H9 (cell line): Measurements from ENCODE around the gene DOHH. TPM values are rescaled to one million over a fixed set of nuclear protein-coding genes. Genes with fewer than 3 reads are reported as not detected.
A peak's percentile ranks its signal among the peaks of the same experiment; 100 is the strongest.

Experiments
- DNase-seq: peaks from one replicate; pipeline ENCODE4 v3.0.0-alpha.2; 2017
- H2AFZ ChIP-seq: one replicate; pipeline ENCODE4 v1.6.1; 2013; ENCODE audit warnings: mild to moderate bottlenecking, low read length, control low read depth, moderate library complexity
- H2AK5ac ChIP-seq: 2 replicates; pipeline ENCODE4 v1.6.1; 2013; ENCODE audit warnings: low read length, control low read depth, mixed read lengths; ENCODE audit not compliant: insufficient read length
- H2BK120ac ChIP-seq: one replicate; pipeline ENCODE4 v1.6.1; 2013; ENCODE audit warnings: low read depth, mild to moderate bottlenecking, low read length, control low read depth, inconsistent platforms; ENCODE audit not compliant: poor library complexity, severe bottlenecking
- H2BK12ac ChIP-seq: 2 replicates; pipeline ENCODE4 v1.6.1; 2013; ENCODE audit warnings: low read length, control low read depth, mixed read lengths, low read depth; ENCODE audit not compliant: insufficient read length
- H2BK15ac ChIP-seq: 2 replicates; pipeline ENCODE4 v1.6.1; 2013; ENCODE audit warnings: low read depth, low read length, control low read depth
- H2BK20ac ChIP-seq: one replicate; pipeline ENCODE4 v1.6.1; 2013; ENCODE audit warnings: low read depth, mild to moderate bottlenecking, low read length, control low read depth, inconsistent platforms; ENCODE audit not compliant: poor library complexity, severe bottlenecking
- H2BK5ac ChIP-seq: 2 replicates; pipeline ENCODE4 v1.6.1; 2013; ENCODE audit warnings: low read length, control low read depth, mixed read lengths; ENCODE audit not compliant: insufficient read length
- H3K14ac ChIP-seq: 2 replicates; pipeline ENCODE4 v1.6.1; 2013; ENCODE audit warnings: low read length, control low read depth; ENCODE audit not compliant: insufficient read depth
- H3K18ac ChIP-seq: 2 replicates; pipeline ENCODE4 v1.6.1; 2013; ENCODE audit warnings: low read depth, mild to moderate bottlenecking, mixed read lengths, low read length, control low read depth; ENCODE audit not compliant: insufficient read length
- H3K23ac ChIP-seq: 2 replicates; pipeline ENCODE4 v1.6.1; 2013; ENCODE audit warnings: low read length, control low read depth, mixed read lengths, low read depth; ENCODE audit not compliant: insufficient read length
- H3K23me2 ChIP-seq: 2 replicates; pipeline ENCODE4 v1.6.1; 2013; ENCODE audit warnings: low read depth, mild to moderate bottlenecking, mixed read lengths, low read length, control low read depth; ENCODE audit not compliant: insufficient read length, poor library complexity, severe bottlenecking
- H3K27ac ChIP-seq: 2 replicates; pipeline ENCODE4 v1.5.1; 2013; ENCODE audit warnings: low read length, control low read depth, mixed read lengths, low read depth; ENCODE audit not compliant: insufficient read length
- H3K27me3 ChIP-seq: 2 replicates; pipeline ENCODE4 v1.6.1; 2013; ENCODE audit warnings: low read length, control low read depth, inconsistent platforms; ENCODE audit not compliant: insufficient read depth
- H3K4ac ChIP-seq: 2 replicates; pipeline ENCODE4 v1.6.1; 2013; ENCODE audit warnings: low read depth, mild to moderate bottlenecking, control low read depth, inconsistent platforms, low read length, moderate library complexity
- H3K4me1 ChIP-seq: 2 replicates; pipeline ENCODE4 v1.6.1; 2013; ENCODE audit warnings: low read length, control low read depth, inconsistent platforms; ENCODE audit not compliant: insufficient read depth
- H3K4me2 ChIP-seq: 2 replicates; pipeline ENCODE4 v1.6.1; 2013; ENCODE audit warnings: low read length, control low read depth, mixed read lengths; ENCODE audit not compliant: insufficient read length, insufficient read depth
- H3K56ac ChIP-seq: 2 replicates; pipeline ENCODE4 v1.6.1; 2013; ENCODE audit warnings: low read depth, mild to moderate bottlenecking, mixed read lengths, low read length, control low read depth; ENCODE audit not compliant: insufficient read length
- H3K79me1 ChIP-seq: 2 replicates; pipeline ENCODE4 v1.6.1; 2013; ENCODE audit warnings: low read depth, mild to moderate bottlenecking, moderate library complexity, low read length, control low read depth, inconsistent platforms; ENCODE audit not compliant: insufficient read depth, poor library complexity, severe bottlenecking
- H3K79me2 ChIP-seq: 2 replicates; pipeline ENCODE4 v1.6.1; 2013; ENCODE audit warnings: low read length, control low read depth, inconsistent platforms; ENCODE audit not compliant: insufficient read depth
- H3K9ac ChIP-seq: 2 replicates; pipeline ENCODE4 v1.6.1; 2013; ENCODE audit warnings: low read length, control low read depth, mixed read lengths; ENCODE audit not compliant: insufficient read length; ENCODE audit errors: extremely low read depth
- H3K9me3 ChIP-seq: one replicate; pipeline ENCODE4 v1.6.1; 2013; ENCODE audit warnings: low read depth, low read length, inconsistent platforms; ENCODE audit not compliant: control insufficient read depth
- H3T11ph ChIP-seq: one replicate; pipeline ENCODE4 v1.6.1; 2013; ENCODE audit warnings: mild to moderate bottlenecking, low read length, control low read depth, inconsistent platforms
- H4K20me1 ChIP-seq: one replicate; pipeline ENCODE4 v1.6.1; 2013; ENCODE audit not compliant: control insufficient read depth, insufficient read length, insufficient read depth
- H4K5ac ChIP-seq: 2 replicates; pipeline ENCODE4 v1.6.1; 2013; ENCODE audit warnings: low read depth, mild to moderate bottlenecking, mixed read lengths, low read length, control low read depth; ENCODE audit not compliant: insufficient read length
- H4K8ac ChIP-seq: replicated peaks from 2 replicates; pipeline ENCODE4 v1.6.1; 2013; ENCODE audit warnings: low read length, control low read depth, mixed read lengths, low read depth; ENCODE audit not compliant: insufficient read length
- H4K91ac ChIP-seq: 2 replicates; pipeline ENCODE4 v1.6.1; 2013; ENCODE audit warnings: low read depth, mild to moderate bottlenecking, moderate library complexity, mixed read lengths, low read length, control low read depth; ENCODE audit not compliant: insufficient read length
- H3K27ac Mint-ChIP-seq, 3 experiments: 2 replicates in 2 of 3; 3 replicates in 1 of 3; pipeline ENCODE4 v1.8.0; 2020 to 2021; ENCODE audit warnings: mixed read lengths in 3 of 3, mild to moderate bottlenecking in 1 of 3, moderate library complexity in 1 of 3
- H3K27me3 Mint-ChIP-seq: 2 replicates; pipeline ENCODE4 v1.8.0; 2021; ENCODE audit warnings: low read depth, mild to moderate bottlenecking, moderate library complexity, mixed read lengths
- H3K36me3 Mint-ChIP-seq, 3 experiments: 2 replicates in 2 of 3; 3 replicates in 1 of 3; pipeline ENCODE4 v1.8.0; 2020 to 2021; ENCODE audit warnings: low read depth in 3 of 3, mixed read lengths in 3 of 3; ENCODE audit not compliant: insufficient read depth in 1 of 3
- H3K4me1 Mint-ChIP-seq, 2 experiments: 2 replicates each; pipeline ENCODE4 v1.8.0; 2020; ENCODE audit warnings: mixed read lengths in 2 of 2
- H3K4me3 Mint-ChIP-seq, 2 experiments: 2 replicates in 1 of 2; 3 replicates in 1 of 2; pipeline ENCODE4 v1.8.0; 2020 to 2021; ENCODE audit warnings: mild to moderate bottlenecking in 2 of 2, mixed read lengths in 2 of 2, moderate library complexity in 1 of 2
- H3K9me3 Mint-ChIP-seq, 2 experiments: 2 replicates in 1 of 2; 3 replicates in 1 of 2; pipeline ENCODE4 v1.8.0; 2020; ENCODE audit warnings: mild to moderate bottlenecking in 2 of 2, mixed read lengths in 2 of 2, moderate library complexity in 1 of 2
- whole genome bisulfite sequencing: extraction: QIAGEN DNeasy Blood & Tissue Kit; methylation state at CpG from one replicate; pipeline ENCODE4 v1.1.7; 2013; ENCODE audit warnings: missing lambda C conversion rate, low lambda C conversion rate, mixed read lengths; ENCODE audit not compliant: insufficient read length; ENCODE audit errors: extremely low coverage; 5-methylcytosine and 5-hydroxymethylcytosine counted together
- total RNA-seq: library from RNA; stranded (reverse); gene quantifications from 2 replicates; pipeline ENCODE4 v1.2.1, GENCODE V29; 2021
- TF ChIP-seq, protein P1 (sequence below): fragments of 200-600 bp; sonication (generic); conservative IDR thresholded peaks from 3 replicates; pipeline ENCODE4 v1.8.0; 2021; ENCODE audit warnings: antibody characterized with exemption, mild to moderate bottlenecking

The DOHH gene
- total RNA-seq, 1 experiment from 2014 or later: 16.5 TPM

DNA sequence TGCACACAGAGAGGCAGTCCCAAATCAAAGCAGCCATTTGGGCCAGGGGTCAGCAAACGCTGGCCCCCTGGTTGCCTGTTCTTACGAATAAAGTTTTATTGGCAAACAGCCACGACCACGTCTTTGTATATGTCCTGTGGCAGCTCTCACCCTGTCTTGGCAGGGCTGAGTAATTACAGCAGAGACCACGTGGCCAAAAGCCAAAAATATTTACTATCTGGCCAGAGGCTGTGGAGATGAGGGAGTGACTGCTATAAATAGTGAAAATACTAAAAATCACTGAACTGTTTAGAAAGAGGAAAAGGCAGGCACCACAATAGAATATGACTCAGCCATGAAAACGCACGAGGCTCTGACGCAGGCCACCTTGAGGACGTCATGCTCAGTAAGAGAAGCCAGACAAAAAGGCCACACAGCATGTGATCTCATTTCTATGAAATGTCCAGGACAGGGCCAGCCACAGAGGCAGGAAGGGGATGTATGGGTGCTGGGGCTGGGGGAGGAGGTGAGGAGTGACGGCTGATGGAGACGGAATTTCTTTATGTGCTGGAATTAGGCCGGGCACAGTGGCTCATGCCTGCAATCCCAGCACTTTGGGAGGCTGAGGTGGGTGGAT is 49.6 kb downstream of the DOHH start:
- H3K23me2 ChIP-seq: no peaks in the 10 kb centered on the region
- Mint-ChIP-seq H3K9me3 (no peaks in the 10 kb centered on the region), H3K4me3 (no peak overlapping the region), H3K36me3 (no peaks in the 10 kb centered on the region), H3K4me1 (no peaks in the 10 kb centered on the region), H3K27me3 (no peaks in the 10 kb centered on the region; the same call in 1 of the 2 replicates), H3K27ac (peak overlapping the region in 1 of 3 experiments; percentile 87; a peak in 1 of 7 replicates)
- no peak overlapping the region for H3K14ac ChIP-seq
- H2BK20ac ChIP-seq: no peak overlapping the region
- no peaks in the 10 kb centered on the region for H3K9me3 ChIP-seq
- H3K56ac ChIP-seq: no peak overlapping the region
- H3T11ph ChIP-seq: no peak overlapping the region
- H3K4me1 ChIP-seq: no peaks in the 10 kb centered on the region
- no peaks in the 10 kb centered on the region for H3K27me3 ChIP-seq
- H4K91ac ChIP-seq: no peak overlapping the region
- no CpG with 5 or more reads among the region's 12 CpGs for WGBS
- no peak overlapping the region for H4K5ac ChIP-seq
- no peak overlapping the region for H3K4ac ChIP-seq
- H3K27ac ChIP-seq: no peak overlapping the region
- no peak overlapping the region for H3K18ac ChIP-seq
- no peak overlapping the region for H3K23ac ChIP-seq
- H3K79me1 ChIP-seq: no peaks in the 10 kb centered on the region
- H3K4me2 ChIP-seq: no peak overlapping the region
- H2BK12ac ChIP-seq: no peak overlapping the region
- no peaks in the 10 kb centered on the region for H3K79me2 ChIP-seq
- H2AK5ac ChIP-seq: no peak overlapping the region
- H3K9ac ChIP-seq: no peak overlapping the region
- no peak overlapping the region for H4K8ac ChIP-seq
- no peak overlapping the region for H2BK5ac ChIP-seq
- peaks cover 2% of the 10 kb centered on the region for H4K20me1 ChIP-seq
- no peak overlapping the region for H2BK15ac ChIP-seq
- no peak for DNase-seq
- TF ChIP-seq, protein P1, sequence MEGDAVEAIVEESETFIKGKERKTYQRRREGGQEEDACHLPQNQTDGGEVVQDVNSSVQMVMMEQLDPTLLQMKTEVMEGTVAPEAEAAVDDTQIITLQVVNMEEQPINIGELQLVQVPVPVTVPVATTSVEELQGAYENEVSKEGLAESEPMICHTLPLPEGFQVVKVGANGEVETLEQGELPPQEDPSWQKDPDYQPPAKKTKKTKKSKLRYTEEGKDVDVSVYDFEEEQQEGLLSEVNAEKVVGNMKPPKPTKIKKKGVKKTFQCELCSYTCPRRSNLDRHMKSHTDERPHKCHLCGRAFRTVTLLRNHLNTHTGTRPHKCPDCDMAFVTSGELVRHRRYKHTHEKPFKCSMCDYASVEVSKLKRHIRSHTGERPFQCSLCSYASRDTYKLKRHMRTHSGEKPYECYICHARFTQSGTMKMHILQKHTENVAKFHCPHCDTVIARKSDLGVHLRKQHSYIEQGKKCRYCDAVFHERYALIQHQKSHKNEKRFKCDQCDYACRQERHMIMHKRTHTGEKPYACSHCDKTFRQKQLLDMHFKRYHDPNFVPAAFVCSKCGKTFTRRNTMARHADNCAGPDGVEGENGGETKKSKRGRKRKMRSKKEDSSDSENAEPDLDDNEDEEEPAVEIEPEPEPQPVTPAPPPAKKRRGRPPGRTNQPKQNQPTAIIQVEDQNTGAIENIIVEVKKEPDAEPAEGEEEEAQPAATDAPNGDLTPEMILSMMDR: no peak
- H2BK120ac ChIP-seq: no peak overlapping the region
- H2AFZ ChIP-seq: no peak overlapping the region
